K562 (cell line): ENCODE data around the gene KRTAP19-5. TPM values are rescaled to one million over a fixed set of nuclear protein-coding genes. Genes with fewer than 3 reads are reported as not detected.

Experiments
- ATAC-seq: fragments of 200-7000 bp; cut with Tn5 transposase; 3 replicates; pipeline ENCODE4 v1.9.1; 2020; ENCODE audit warnings: moderate library complexity
- Bru-seq: library from RNA; stranded (reverse); fragments of 400-500 nt; gene quantifications from one replicate; lab custom pipeline; 2021; lab: Mats Ljungman, UMichigan
- BruChase-seq, 2 experiments: library from RNA; stranded (reverse); fragments of 400-500 nt; gene quantifications; one replicate each; lab custom pipeline; 2021; lab: Mats Ljungman, UMichigan
- BruUV-seq: library from RNA; stranded (reverse); fragments of 400-500 nt; replicated peaks from 2 replicates; lab custom pipeline; 2021; lab: Mats Ljungman, UMichigan
- CTCF ChIA-PET: fragments of 300-600 bp; formaldehyde crosslinking; extraction: SDS; loops from one replicate; lab custom pipeline; 2021; ENCODE audit warnings: low intra/inter-chr PET ratio; lab: Yijun Ruan, JAX
- POLR2A ChIA-PET: fragments of 300-600, 350-650 bp; sonication (Branson Sonifier 250); formaldehyde crosslinking; extraction: SDS; loops from one replicate; lab custom pipeline; 2021; ENCODE audit warnings: antibody characterized with exemption, inconsistent platforms; lab: Yijun Ruan, JAX
- DNase-seq, 4 experiments: peaks; one replicate each; pipeline versions ENCODE4 v3.0.0 to v3.0.0-alpha.2; 2011 to 2018; ENCODE audit warnings: low spot score in 3 of 4, mixed read lengths in 3 of 4; ENCODE audit errors: extremely low read depth in 1 of 4
- FAIRE-seq: peaks from 2 replicates; lab custom pipeline; 2011; peaks lifted over from hg19 to GRCh38; lab: Jason Lieb, UNC
- H2AFZ ChIP-seq: 2 replicates; pipeline ENCODE4 v1.6.0; 2011; ENCODE audit warnings: low read depth, low read length, control low read depth, inconsistent platforms
- H3K27ac ChIP-seq: fragments of 200-600 bp; 3 replicates; pipeline ENCODE4 v1.8.0; 2011; ENCODE audit warnings: low read depth, mild to moderate bottlenecking, control low read depth, inconsistent platforms, low read length, moderate library complexity, mixed read lengths; ENCODE audit errors: extremely low read depth
- H3K27me3 ChIP-seq, 2 experiments: fragments of 300-600 bp in 1 of 2; 2 replicates in 1 of 2; 3 replicates in 1 of 2; pipeline versions ENCODE4 v1.6.0 to v1.8.0; 2011; ENCODE audit warnings: inconsistent platforms in 2 of 2, low read length in 2 of 2, mild to moderate bottlenecking in 1 of 2, mixed read lengths in 1 of 2, moderate library complexity in 1 of 2; ENCODE audit not compliant: control insufficient read depth in 2 of 2, insufficient read depth in 2 of 2
- H3K36me3 ChIP-seq: fragments of 300-600 bp; 3 replicates; pipeline ENCODE4 v1.8.0; 2011; ENCODE audit warnings: mild to moderate bottlenecking, low read length, inconsistent platforms; ENCODE audit not compliant: control insufficient read depth, insufficient read depth
- H3K4me1 ChIP-seq, 2 experiments: fragments of 200-600 bp in 1 of 2; replicated peaks in 1 of 2; 2 replicates in 1 of 2; 3 replicates in 1 of 2; pipeline versions ENCODE4 v1.5.1 to v1.8.0; 2011; ENCODE audit warnings: inconsistent platforms in 2 of 2, low read length in 2 of 2, mild to moderate bottlenecking in 1 of 2, mixed read lengths in 1 of 2, moderate library complexity in 1 of 2; ENCODE audit not compliant: control insufficient read depth in 2 of 2, insufficient read depth in 2 of 2
- H3K4me2 ChIP-seq: 2 replicates; pipeline ENCODE4 v1.6.1; 2011; ENCODE audit warnings: low read length, control low read depth, inconsistent platforms, mixed read lengths; ENCODE audit not compliant: insufficient read depth
- H3K4me3 ChIP-seq: fragments of 200-600 bp; sonication (generic), shearing (Covaris generic); 2 replicates; pipeline ENCODE4 v1.5.1; 2016; ENCODE audit warnings: control low read depth, inconsistent platforms
- H3K79me2 ChIP-seq: fragments of 200-600 bp; 3 replicates; pipeline ENCODE4 v1.8.0; 2011; ENCODE audit warnings: low read length, inconsistent platforms; ENCODE audit not compliant: control insufficient read depth, insufficient read depth
- H3K9ac ChIP-seq, 2 experiments: 2 replicates each; pipeline versions ENCODE4 v1.6.0 to v1.6.1; 2011; ENCODE audit warnings: low read depth in 2 of 2, low read length in 2 of 2, control low read depth in 1 of 2, inconsistent platforms in 1 of 2, mild to moderate bottlenecking in 1 of 2, mixed read lengths in 1 of 2; ENCODE audit not compliant: insufficient read depth in 1 of 2
- H3K9me1 ChIP-seq: one replicate; pipeline ENCODE4 v1.6.0; 2011; ENCODE audit warnings: inconsistent platforms, mild to moderate bottlenecking, low read length, moderate library complexity; ENCODE audit not compliant: control insufficient read depth, insufficient read depth
- H3K9me3 ChIP-seq: replicated peaks from 2 replicates; pipeline ENCODE4 v1.5.1; 2011; ENCODE audit warnings: low read depth, low read length, inconsistent platforms; ENCODE audit not compliant: control insufficient read depth, insufficient read depth
- H4K20me1 ChIP-seq: replicated peaks from 2 replicates; pipeline ENCODE4 v1.6.1; 2011; ENCODE audit warnings: low read length, inconsistent platforms, mixed read lengths; ENCODE audit not compliant: control insufficient read depth, insufficient read depth
- ARHGAP35 ChIP-seq: fragments of 450-650 bp; IDR thresholded peaks from 2 replicates; pipeline ENCODE4 v1.6.1; 2018; ENCODE audit not compliant: partially characterized antibody
- HLTF ChIP-seq: fragments of 450-650 bp; IDR thresholded peaks from 2 replicates; pipeline ENCODE4 v1.6.1; 2016
- LARP7 ChIP-seq: fragments of 450-650 bp; IDR thresholded peaks from 2 replicates; pipeline ENCODE4 v1.6.1; 2016
- NCOR1 ChIP-seq: fragments of 450-650 bp; IDR thresholded peaks from 2 replicates; pipeline ENCODE4 v1.6.1; 2016; ENCODE audit warnings: mild to moderate bottlenecking, moderate library complexity
- WGBS: fragments of 100-300 bp; shearing (Covaris generic); methylation state at CpG from one replicate; pipeline ENCODE4 v1.1.6; 2016; ENCODE audit warnings: low coverage, mixed read lengths; ENCODE audit not compliant: insufficient coverage; ENCODE audit errors: missing lambda C conversion rate; 5-methylcytosine and 5-hydroxymethylcytosine counted together
- in situ Hi-C: fragments of 300-500 bp; cut with MboI; formaldehyde crosslinking; loops from 4 replicates; pipeline ENCODE4 v1.15.0; 2018; ENCODE audit warnings: inconsistent platforms, mixed read lengths
- intact Hi-C: fragments of 100-400 bp; cut with micrococcal nuclease; formaldehyde crosslinking; loops from 2 replicates; pipeline ENCODE4 v1.14.2; 2022
- long read RNA-seq, 3 experiments: library from polyadenylated mRNA in 2 of 3; library from RNA in 1 of 3; unstranded in 2 of 3; stranded (forward) in 1 of 3; transcript quantifications; one replicate each; pipeline ENCODE4 v2.0.0, GENCODE V29; 2019 to 2022
- polyA minus RNA-seq, 3 experiments: library from RNA; depleted of rRNA, polyadenylated mRNA; stranded (reverse); fragments of >200 nt; gene quantifications; 2 replicates each; pipeline ENCODE4 v1.2.3, GENCODE V29; 2011
- polyA plus RNA-seq, 8 experiments: library from polyadenylated mRNA; depleted of rRNA in 4 of 8; stranded (reverse) in 5 of 8; unstranded in 3 of 8; fragments of >200 nt; fragmentation: Nextera tagmentation in 2 of 8; fragmentation: Illumina TruSeq in 1 of 8; extraction: Ambion mirVana in 2 of 8; extraction: Trizol in 1 of 8; gene quantifications; 2 replicates each; pipeline versions ENCODE4 v1.2.1 to v1.2.3, GENCODE V29; 2011 to 2014; ENCODE audit warnings: inconsistent platforms in 1 of 8, missing spikeins in 1 of 8
- total RNA-seq, 7 experiments: library from RNA; depleted of rRNA in 6 of 7; stranded (reverse); fragments of >200 nt in 6 of 7; fragmentation: Illumina TruSeq in 2 of 7; extraction: Trizol in 2 of 7; gene quantifications; 2 replicates each; pipeline versions ENCODE4 v1.2.1 to v1.2.3, GENCODE V29; 2011 to 2021; ENCODE audit warnings: low replicate concordance in 1 of 7
- TF ChIP-seq, protein P1 (sequence below): fragments of 250-450 bp; sonication (Bioruptor Pico); IDR thresholded peaks from 2 replicates; pipeline ENCODE4 v1.8.0; 2022; ENCODE audit warnings: inconsistent platforms, mild to moderate bottlenecking, moderate library complexity, borderline replicate concordance

KRTAP19-5 gene
- not detected in 2 replicates for total RNA-seq (2011; cell fraction: chromatin; rRNA removed; ENCODE audit: low replicate concordance)
- not detected in 2 replicates for total RNA-seq (2011; cell fraction: nucleolus; rRNA removed)
- not detected in 2 replicates for total RNA-seq (2011; cell fraction: nucleoplasm; rRNA removed)
- not detected in 2 replicates for total RNA-seq (2014; rRNA removed)
- total RNA-seq (2014; rRNA removed; fragmentation: Illumina TruSeq; extraction: Trizol), result not detected in 2 replicates
- not detected in 2 replicates for total RNA-seq (2015; rRNA removed; fragmentation: Illumina TruSeq; extraction: Trizol)
- total RNA-seq (2021), result not detected in 2 replicates
- not detected in 2 replicates for polyA plus RNA-seq (2011; rRNA removed)
- not detected in 2 replicates for polyA plus RNA-seq (2011; cell fraction: cytosol; rRNA removed)
- not detected in 2 replicates for polyA plus RNA-seq (2011; cell fraction: nucleus; rRNA removed)
- not detected in 2 replicates for polyA plus RNA-seq (2012)
- polyA plus RNA-seq (2014; fragmentation: Illumina TruSeq; extraction: Trizol), result not detected in 2 replicates
- polyA plus RNA-seq (2014; fragmentation: Nextera tagmentation; extraction: Ambion mirVana), result not detected
- not detected in 2 replicates for polyA plus RNA-seq (2014; rRNA removed)
- polyA minus RNA-seq (2011; rRNA and poly(A)+ RNA removed), result not detected in 2 replicates
- polyA minus RNA-seq (2011; cell fraction: cytosol; rRNA and poly(A)+ RNA removed), result not detected in 2 replicates
- polyA minus RNA-seq (2011; cell fraction: nucleus; rRNA and poly(A)+ RNA removed), result not detected in 2 replicates
- percentile 30 among the genes with signal in this experiment for Bru-seq, nascent RNA
- BruChase-seq, experiment 1, labeled RNA remaining after a 2-hour chase, result percentile 29 among the genes with signal in this experiment
- not detected for BruChase-seq, experiment 2, labeled RNA remaining after a 6-hour chase
- long read RNA-seq, experiment 1, result 0 reads
- long read RNA-seq, experiment 2, result 0 reads
- long read RNA-seq, experiment 3, result 0 reads

DNA sequence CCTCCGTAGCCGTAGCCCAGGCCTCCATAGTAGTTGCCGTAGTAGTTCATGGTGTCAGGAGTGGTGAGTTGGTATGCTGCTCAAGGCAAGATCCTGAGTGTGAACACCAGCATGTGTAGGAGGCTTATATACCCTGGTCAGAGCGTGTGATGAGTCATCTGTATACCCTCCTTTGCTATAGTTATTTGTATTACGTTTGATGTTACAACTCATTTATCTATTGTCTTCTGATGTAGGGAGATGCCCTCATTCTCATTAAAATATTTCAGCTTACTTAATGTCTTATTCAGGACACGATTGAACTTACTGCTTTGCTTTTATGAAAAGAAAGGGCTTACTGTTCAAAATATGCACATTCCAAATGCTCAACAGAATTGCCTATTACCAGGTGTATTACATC, at the start of gene KRTAP19-5:
Gene KRTAP19-5 (minus strand): TSS at position 101 of the 400 bp plus-strand sequence. CDS start 51 bp downstream, at position 50.
- Histone ChIP-seq H3K9me3 (no peaks in the 10 kb centered on the region), H2AFZ (no peak within 1 kb of the TSS), H3K27me3 (no peaks in the 10 kb centered on the region), H3K4me3 (no peak within 1 kb of the TSS), H3K36me3 (no peaks in the 10 kb centered on the region), H3K9ac (no peak within 1 kb of the TSS), H4K20me1 (no peaks in the 10 kb centered on the region), H3K4me2 (no peak within 1 kb of the TSS), H3K9me1 (no peaks in the 10 kb centered on the region), H3K4me1 (no peaks in the 10 kb centered on the region), H3K27ac (no peak within 1 kb of the TSS), H3K79me2 (no peaks in the 10 kb centered on the region)
- intact Hi-C loops (loop anchor here (10.0 kb wide), 1 partner anchor 243 kb away; the partner anchor contains the start of gene KRTAP21-2), in situ Hi-C loops (no loop called here)
- ChIA-PET CTCF (no interaction called here), POLR2A (no interaction called here)
- no TSS peak for BruUV-seq
- DNase-seq, result no peak
- WGBS, result 0% methylated on average over 6 of the region's 6 CpGs
- no peak for ATAC-seq
- TF ChIP-seq ARHGAP35 (no peak), NCOR1 (no peak), LARP7 (no peak), HLTF (no peak)
- TF ChIP-seq, protein P1, sequence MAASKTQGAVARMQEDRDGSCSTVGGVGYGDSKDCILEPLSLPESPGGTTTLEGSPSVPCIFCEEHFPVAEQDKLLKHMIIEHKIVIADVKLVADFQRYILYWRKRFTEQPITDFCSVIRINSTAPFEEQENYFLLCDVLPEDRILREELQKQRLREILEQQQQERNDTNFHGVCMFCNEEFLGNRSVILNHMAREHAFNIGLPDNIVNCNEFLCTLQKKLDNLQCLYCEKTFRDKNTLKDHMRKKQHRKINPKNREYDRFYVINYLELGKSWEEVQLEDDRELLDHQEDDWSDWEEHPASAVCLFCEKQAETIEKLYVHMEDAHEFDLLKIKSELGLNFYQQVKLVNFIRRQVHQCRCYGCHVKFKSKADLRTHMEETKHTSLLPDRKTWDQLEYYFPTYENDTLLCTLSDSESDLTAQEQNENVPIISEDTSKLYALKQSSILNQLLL (CRISPR knock-in tag), result no peak
- no peak for FAIRE-seq
